GM12892 (cell line): ENCODE data around the gene SMIM31.

Experiments used
- POLR2A ChIP-seq: IDR thresholded peaks from 2 replicates; pipeline ENCODE4 v1.6.1; 2011; ENCODE audit warnings: low read depth, low read length, control low read depth
- TAF1 ChIP-seq: IDR thresholded peaks from 2 replicates; pipeline ENCODE4 v1.6.1; 2011; ENCODE audit warnings: low read depth, mild to moderate bottlenecking, control low read depth, low read length, borderline replicate concordance

DNA sequence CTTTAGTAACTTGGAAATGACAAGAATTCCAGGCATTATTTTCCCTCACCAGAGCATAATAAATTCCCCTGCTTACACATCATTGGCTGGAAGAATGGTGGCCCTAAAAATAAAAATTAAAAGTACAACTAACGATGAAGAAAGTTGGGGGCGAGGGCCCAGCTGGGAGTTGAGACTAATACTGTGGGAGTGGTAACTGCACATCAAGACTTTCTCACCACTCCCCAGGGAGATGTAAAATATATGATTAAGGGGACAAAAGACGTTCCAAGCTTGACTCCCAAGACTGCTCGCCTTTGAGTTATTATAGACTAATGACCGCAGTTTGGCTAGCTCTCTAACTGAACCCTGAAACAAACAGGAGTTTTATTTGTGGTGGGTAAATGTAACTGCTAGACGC lies 30.0 kb downstream of the SMIM31 start:
- TF ChIP-seq POLR2A (no peak), TAF1 (no peak)
